NCI-H1436 (cell line): ENCODE data around the gene TRIM17.

Experiments used
- DNase-seq: peaks from one replicate; lab custom pipeline; 2025; lab: John Stamatoyannopoulos, UW

Gene TRIM17

DNA sequence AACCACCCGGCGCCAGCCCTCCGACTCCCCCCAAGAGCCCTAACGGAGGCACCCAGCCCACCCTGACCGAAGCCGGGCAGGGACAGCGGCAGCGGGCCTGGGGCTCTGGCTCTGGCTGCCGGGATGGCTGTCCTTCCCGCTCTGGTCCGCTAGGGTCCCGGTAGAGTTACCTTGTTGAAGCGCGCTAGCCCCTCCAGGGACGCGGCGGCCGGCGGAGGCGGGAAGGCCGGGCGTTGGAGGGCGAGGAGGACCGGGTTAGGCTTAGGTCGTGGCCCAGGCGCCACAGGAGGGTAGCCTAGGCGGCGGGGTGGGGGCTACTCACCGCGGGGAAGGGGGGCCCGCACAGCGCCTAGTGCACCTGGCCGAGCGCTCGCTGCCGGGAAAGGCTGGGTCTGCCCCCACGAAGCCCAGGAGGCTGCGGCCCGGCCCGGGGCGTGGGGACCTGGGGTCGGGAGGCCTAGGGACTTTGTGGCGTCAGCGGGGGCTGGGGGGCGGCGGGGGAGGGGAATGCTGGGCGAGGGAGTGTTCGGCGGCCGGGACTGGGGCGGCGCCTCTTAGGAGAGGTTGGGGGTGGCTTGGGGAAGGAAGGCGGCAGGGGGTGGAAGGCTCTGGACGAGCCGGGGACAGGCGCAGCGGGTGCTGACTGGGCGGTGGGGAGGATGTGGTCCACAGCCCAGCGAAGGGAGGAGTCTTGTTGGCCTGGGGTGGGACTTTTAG, at the start of gene TRIM17:
Gene TRIM17, minus strand, starts transcription at position 645 of the 717 bp plus-strand sequence. CDS start 1,789 bp downstream, outside the sequence.
- DNase-seq, result peak; percentile 39

GRCh38 chr1:228465571-228466146, 49.0 kb upstream of the TRIM17 start:
- no peak for DNase-seq

- DNase-seq, result no peak
Measured at GRCh38 chr1:228465141-228465540, 48.5 kb upstream of the TRIM17 start.

GRCh38 chr1:228464487-228464983, 47.9 kb upstream of the TRIM17 start:
- DNase-seq, result peak; percentile 95

DNA sequence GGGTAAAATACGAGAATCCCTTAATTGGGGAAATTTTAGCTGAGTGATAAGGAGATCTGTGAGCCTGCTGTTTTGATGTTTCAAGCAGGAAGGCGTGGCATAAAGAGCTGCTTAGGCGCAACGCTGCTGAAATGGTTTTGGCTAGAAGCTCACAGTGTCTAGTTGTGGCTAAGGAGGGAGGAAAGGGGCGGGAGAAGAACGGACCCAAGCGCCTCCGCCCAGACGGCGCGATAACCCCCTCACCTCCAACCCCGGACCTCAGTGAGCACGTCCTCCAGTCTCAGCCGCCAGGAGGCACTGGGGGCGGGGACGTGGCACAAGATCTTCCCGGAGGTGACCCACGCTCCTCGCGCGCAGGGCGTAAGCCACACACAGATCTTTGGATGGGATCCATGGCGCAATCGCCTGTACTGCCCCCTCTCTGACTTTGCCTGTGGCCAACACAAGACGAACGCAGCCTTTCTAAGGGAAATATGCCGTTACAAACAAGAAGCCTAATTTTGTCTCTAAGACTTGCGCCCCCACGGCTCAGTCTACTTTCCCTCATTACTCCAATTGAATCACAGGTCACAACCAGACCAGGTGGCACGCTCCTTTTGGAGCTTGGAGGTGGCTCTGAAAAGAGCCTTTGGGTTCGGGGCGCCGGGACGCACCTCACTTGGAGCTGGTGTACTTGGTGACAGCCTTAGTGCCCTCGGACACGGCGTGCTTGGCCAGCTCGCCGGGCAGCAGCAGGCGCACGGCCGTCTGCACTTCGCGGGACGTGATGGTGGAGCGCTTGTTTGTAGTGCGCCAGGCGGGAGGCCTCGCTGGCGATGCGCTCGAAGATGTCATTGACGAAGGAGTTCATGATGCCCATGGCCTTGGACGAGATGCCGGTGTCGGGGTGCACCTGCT, 47.1 kb upstream of the TRIM17 start:
- peak; percentile 55 for DNase-seq

DNA sequence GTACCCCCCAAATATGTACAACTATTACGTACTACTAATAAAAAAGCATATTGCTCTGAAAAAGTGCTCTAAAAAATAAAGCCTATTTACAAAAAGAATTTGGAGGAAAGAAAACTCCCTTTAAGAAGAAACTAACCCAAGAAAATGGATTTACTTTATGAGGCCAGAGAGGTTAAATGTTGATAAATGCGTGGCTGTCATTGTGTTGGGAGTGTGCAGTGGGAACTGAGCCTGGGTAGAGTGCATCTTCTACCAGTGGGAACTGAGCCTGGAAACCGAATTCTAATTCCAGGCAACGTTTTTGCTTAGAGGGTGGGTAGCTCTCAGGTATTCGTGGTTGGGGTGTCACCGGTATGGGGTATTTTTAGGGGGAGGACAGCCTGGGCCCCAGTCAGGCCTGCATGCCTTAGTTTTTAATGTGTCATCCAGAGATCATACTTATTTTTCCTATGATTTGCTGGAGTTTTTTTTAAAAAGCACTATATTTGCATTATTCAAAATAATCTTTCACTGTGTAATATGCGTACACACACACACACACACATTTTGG, 46.4 kb upstream of the TRIM17 start:
- no peak for DNase-seq

GRCh38 chr1:228462560-228462959, 45.9 kb upstream of the TRIM17 start:
- no peak for DNase-seq

DNA sequence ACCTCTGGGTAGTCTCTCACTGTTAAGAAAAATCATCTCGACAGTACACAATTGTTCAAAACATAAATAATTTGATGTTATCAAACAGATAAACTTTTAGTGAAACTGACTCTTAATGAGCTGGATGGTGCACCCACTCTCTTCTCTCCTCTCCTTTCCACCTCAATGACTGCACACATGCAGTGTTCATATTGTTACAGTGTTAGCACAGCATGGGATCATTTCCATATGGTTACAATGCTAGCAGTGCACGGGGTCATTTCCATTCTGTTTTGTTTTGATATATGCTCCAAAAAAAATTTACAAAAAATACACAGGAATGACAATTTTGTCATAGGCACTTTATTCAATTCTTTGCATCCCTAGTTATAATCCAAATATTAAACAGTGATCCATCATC, 44.2 kb upstream of the TRIM17 start:
- DNase-seq, result no peak

DNA sequence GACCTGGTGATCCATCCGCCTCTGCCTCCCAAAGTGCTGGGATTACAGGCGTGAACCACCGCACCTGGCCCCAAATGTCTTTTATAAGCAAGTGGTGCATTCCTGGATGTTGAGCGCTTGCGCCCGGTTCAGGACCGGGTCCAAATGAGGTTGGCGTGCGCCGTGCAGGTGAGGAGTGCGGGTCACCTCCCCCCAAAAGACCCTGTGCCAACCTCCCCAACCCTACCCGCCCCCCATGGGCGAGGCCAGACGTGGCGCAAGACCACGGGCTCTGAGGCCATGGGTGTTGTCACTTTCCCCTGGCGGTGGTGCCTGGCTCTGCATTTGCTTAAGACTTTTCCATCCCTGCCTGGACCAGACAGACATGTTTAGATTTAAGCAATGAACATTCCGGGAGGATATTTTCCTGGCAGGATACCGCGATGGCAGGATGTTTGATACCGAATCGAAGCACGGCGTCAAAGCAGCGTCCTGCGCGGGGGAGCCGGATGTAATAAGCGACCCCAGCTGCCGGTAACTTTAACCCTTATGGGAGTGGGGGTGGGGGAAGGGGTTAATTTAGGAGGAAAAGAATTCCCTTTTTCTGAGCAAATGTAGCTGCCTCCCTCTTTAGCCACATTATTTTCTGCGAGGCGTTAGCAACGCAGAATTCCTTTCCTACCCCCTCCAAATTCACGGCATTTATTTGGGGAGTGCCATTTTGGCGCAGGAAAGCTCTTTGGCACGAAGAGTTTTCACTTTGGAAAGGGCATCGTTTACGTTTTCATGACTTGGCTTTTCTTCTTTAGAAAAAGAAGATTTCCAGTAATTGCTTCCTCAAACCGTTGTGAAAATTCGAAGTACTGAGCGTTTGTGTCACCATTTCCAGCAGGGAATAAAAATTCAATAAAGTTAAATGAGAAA, 42.7 kb upstream of the TRIM17 start:
- DNase-seq, result peak; percentile 78

GRCh38 chr1:228457396-228458176, 40.9 kb upstream of the TRIM17 start:
- DNase-seq, result peak; percentile 99

GRCh38 chr1:228457017-228457395, 40.3 kb upstream of the TRIM17 start:
- DNase-seq, result no peak

- no peak for DNase-seq
Measured at GRCh38 chr1:228456252-228457016, 39.8 kb upstream of the TRIM17 start.

GRCh38 chr1:228455715-228456114, 39.1 kb upstream of the TRIM17 start:
- DNase-seq, result no peak

DNA sequence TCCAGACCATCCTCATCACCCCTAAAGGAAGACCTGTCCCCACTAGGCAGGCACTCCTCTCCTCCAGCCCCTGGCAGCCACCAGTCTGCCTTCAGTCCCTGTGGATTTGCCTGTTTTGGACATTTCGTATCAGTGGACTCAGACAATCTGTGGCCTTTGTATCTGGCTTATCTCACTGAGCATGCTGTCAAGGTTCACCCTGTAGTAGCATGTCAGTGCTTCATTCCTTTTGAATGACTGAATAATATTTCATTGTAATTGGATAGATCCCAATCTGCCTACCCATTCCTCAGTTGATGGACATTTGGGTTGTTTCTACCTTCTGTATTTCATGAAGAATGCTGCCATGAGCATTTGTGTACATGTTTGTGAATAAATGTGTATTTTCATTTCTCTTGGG, 37.6 kb upstream of the TRIM17 start:
- no peak for DNase-seq

DNA sequence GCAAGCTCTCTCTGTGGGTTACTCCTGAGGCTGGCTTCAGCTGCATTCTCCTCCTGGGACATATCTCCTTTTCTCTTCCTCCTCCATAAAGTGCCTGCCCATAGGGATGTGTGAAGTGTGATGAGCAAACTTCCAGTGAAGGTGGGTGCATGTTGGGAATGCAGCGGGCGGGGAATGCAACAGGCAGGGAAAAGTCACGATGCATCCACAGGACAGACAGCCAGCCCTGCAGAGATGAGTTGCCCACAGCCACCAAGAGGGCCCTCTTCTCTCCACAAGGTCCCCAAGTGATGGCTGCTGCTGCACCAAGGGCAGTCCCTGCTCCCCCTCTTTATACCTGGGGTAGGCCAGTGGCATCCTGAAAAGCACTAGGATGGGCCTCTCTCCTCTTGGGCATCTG, 37.0 kb upstream of the TRIM17 start:
- no peak for DNase-seq

- DNase-seq, result no peak
Measured at GRCh38 chr1:228453022-228453560, 36.4 kb upstream of the TRIM17 start.

- no peak for DNase-seq
Measured at GRCh38 chr1:228452194-228453021, 35.7 kb upstream of the TRIM17 start.

DNA sequence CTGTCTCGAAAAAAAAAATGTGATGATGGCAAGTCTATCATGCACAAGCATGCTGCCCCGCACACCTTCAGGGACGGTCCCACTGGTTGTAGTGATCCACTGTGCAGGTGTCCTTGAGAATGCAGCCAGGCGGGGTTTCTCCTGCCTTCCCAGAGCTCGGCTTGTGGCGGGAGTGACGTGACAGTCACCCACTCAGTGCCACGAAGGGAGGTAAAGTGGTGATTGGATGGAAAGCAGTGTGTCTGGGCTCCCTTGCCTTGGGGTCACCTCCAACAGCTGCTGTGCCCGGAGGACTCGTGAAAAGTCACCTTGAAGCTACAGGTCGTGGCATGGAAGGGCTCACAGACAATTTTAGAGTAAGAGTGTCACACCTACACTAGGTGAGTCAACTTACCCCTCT, 33.5 kb upstream of the TRIM17 start:
- no peak for DNase-seq

- no peak for DNase-seq
Measured at GRCh38 chr1:228448372-228448771, 31.7 kb upstream of the TRIM17 start.
